ENCODE results near the gene BMP7.
"Not testable (repeated sequence)": the region's sequence is repeated elsewhere in the genome, so short reads cannot be mapped to it uniquely, and the experiment has no call there.

Gene BMP7

DNA sequence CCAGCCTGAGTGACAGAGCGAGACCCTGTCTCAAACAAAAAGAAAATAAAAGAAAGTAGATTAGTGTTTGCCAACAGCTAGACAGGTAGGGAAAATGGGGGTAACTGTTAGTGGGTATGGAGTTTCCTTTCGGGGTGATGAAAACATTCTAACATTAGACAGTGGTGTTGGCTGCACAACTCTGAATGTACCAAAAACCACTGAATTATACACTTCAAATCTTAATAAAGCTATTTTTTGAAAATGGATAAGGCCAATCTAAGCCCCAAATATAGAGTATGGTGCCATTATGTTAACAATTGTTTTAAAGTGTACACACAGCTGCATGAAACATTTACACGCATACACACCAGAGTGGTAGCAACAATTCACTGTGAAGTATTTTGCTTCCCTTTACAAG lies 57.0 kb downstream of the BMP7 start:
- no peak for DNase-seq

DNA sequence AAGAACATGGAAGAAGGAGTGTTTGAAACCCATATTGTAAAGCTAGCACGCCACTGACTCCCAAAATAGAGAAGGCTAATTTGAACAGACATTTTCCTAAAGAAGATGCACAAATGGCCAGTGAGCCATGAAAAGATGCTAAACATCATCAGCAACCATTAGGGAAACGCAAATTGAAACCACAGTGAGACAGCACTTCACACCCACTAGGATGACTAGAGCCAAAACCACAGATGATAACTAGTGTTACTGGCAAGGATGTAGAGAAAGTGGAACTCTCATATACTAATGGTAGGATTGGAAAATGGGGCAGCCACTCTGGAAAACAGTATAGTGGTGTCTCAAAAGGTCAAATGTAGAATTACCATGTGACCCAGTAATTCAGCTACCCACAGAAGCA lies 58.2 kb downstream of the BMP7 start:
- DNase-seq: no peak

DNA sequence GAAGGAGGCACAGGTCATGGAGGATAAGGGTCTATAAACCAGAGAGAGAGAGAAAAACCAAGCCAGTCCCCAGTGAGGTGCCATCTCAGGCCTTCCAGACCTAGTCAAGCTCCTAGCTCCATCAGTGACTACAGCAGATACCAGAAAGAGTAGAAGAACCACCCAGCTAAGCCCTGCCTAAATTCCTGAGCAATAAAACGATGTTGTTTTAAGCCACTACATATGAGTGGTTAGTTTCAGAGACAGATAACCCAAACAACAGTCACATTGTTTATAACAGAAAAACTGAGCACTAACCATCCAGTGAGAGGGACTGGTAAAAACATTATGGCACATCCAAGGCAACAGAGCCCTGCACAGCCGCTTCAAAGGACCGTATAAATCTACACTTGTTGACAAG lies 59.2 kb downstream of the BMP7 start:
- no peak for DNase-seq

DNA sequence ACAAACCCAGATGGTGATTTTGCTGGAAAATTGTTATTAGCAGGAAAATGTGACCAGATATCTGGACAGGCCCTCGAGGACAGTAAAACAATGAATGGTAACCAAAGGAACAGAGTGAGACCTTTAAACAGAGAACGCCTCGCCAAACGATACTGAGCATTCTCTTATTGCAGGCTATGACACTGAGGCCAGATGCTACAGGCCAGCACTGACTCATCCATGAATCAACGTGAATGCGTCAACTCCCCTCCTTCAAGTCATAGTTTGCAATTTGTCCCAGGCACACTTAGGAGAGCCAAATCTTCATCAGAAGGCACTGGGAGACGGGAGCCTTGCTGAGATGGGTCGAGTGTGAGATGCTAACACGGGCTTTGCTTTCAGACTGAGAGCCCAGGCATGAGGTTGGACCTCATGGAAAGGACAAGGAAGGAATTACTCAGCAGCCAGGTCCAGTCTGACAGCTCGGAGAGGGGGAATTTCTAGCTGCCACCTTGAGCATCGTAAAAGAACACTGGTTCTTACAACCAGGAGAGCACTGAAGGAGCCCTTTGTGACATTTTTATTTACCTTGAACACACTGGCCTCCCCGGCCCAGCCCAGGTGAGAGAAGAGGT lies 60.7 kb downstream of the BMP7 start:
- DNase-seq: no peak

DNA sequence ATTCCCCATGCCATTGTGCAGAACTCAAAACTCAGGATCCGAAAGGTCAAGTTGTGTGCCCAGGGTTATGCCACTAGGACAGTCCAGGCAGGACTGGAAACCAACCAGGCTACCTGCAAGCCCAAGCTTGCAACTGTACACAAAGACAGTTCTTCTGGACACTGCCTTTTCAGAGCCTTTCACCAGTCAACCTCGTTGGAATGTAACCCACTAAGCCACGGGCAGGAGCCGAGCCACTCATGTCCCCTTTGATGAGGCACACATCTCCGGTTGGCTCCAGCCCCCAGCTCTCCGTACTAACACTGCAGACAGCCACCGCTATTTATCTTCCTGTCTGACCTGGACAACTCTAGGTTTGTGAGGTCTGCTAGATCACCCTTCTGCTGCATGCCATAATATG lies 62.5 kb downstream of the BMP7 start:
- no peak for DNase-seq

DNA sequence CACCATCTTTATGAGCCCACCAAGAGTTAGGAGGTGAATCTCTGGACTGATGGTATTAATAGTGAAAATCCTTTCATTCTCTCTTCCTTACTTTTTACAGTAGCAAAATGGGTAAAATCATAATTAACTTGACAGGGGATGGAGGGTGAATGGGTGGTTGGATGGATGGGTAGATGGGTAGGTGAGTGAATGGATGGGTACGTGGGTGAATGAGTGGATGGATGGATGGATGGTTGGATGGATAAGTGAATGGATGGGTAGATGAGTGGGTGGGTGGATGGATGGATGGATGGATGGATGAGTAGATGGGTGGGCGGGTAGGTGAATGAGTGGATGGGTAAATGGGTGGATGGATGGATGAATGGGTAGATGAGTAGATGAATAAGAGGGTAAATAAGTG lies 63.2 kb downstream of the BMP7 start:
- DNase-seq: no peak

DNA sequence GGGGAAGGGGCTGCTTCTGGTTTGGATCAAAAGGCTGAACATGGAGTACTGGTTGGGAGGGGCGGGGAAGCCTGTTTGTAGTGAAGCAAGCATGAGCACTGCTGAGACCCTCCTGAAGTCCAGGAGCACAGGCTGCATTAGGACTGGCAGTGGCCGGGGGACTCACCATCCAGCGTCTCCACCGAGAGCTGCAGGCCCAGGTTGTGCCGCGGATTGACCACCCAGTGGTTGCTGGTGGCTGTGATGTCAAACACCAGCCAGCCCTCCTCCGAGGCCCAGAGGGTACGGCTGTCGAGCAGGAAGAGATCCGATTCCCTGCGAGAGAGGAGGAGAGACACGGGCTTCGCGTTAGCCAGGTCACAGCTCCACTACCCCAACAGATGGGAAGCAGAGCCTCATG lies 64.1 kb downstream of the BMP7 start:
- no peak for DNase-seq

DNA sequence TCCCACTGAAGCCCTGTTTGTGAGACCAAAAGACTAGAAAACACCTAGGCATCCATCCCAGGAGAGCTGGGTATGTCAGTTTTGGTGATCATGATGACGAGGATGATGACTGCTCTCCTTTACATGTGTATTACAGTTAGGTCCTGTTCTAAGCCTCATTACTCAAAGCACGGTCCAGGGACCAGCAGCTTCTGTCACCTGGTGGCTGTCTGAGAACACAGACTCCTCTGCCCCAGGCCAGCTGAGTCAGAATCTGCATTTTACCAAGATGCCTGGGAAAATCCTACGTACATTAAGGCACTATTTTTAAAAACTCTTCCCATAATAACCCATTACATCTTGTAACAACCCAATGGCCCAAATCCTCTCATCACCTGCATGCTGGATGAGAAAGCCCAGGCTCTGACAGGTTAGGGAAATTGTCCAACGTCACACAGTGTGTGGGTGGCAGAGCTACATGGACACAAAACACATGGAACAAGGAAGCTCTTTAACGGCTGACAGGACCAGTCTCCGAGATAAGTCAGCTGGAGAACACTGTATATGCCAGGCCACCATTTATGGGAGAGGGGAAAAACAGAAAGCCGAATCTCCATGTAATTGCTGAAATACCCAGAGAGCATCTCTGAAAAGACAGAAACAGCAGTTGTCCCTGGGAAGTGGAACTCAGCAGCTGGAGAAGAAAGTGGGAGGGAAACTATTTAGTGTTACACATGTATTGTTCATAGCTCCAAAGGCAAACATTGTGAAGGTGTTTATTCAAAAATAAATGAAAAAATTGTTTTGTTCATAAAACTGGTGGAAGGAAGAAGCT lies 65.4 kb downstream of the BMP7 start:
- no peak for DNase-seq

DNA sequence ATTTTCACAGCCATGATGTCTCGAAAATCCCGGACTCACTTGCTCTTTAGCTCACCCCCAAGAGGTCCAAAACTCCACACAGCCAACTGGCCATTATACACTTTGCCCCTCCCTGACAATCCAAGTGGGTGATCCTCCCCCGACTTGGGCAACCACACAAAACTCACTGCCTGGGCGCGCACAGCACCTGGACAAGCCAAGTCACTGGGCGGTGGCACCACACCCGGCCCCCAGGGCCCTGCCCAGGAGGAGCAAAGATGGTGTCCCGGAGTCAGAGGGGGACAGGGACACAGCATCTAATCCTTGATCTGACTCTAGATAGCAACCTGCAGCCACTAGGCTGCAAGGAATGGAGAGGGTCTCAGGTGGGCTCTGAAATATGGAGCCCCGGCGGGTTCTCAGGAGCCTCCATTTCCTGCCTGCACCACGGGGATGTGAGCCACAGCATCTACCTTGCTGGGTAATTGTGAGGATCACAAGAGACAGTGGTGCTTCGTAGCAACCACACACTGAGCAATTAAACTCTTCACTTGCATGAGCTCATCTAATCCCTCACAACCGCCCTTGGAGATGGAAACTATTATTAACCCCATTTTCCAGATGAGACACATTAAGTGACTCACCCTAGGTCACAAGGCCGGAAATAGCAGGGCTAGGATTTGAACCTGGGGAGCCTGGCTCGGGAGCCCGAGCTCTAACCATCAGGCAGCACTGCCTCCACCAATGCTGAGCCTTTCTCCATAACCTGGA lies 66.6 kb downstream of the BMP7 start:
- DNase-seq: no peak

DNA sequence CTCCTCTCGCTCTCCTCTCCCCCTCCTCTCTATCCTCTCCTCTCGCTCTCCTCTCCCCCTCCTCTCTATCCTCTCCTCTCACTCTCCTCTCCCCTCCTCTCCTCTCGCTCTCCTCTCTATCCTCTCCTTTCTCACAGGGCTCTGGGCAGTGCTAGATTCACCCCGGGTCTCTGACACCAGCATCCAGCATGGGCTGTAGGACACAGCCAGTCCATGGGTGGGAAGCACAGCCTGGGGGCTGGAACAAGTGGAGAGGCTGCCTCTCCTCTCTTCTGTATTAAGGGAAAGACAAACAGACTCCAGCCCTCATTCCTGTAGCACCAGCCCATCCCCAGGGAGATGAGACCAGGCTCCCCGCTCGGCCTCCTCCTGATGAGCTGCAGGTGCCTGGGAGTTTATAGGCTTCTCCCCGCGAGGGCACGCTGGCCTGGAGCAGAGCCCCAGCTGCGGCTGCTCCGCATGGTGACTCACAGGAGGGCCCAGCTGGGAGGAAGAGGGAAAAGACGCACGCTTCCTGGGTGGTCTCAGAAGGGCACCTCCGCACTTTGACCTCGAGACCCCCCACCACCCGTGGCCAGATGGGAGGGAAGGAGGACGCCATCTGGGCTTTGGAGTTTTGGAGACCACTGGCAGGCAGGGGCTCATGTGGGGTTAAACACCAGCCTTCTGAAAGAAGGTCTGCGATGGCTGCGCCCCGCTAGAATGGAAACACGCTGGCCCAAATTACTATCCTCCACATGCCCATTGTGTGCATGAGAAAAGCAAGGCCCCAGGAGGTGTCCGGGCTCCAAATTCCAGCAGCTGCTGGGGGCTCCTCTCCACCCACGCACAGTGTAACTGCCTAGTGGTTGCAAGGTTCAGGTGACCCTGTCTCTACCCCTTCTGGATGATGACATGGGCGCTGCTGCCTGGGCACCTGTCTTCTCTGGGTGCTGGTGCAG lies 68.0 kb downstream of the BMP7 start:
- no peak for DNase-seq

DNA sequence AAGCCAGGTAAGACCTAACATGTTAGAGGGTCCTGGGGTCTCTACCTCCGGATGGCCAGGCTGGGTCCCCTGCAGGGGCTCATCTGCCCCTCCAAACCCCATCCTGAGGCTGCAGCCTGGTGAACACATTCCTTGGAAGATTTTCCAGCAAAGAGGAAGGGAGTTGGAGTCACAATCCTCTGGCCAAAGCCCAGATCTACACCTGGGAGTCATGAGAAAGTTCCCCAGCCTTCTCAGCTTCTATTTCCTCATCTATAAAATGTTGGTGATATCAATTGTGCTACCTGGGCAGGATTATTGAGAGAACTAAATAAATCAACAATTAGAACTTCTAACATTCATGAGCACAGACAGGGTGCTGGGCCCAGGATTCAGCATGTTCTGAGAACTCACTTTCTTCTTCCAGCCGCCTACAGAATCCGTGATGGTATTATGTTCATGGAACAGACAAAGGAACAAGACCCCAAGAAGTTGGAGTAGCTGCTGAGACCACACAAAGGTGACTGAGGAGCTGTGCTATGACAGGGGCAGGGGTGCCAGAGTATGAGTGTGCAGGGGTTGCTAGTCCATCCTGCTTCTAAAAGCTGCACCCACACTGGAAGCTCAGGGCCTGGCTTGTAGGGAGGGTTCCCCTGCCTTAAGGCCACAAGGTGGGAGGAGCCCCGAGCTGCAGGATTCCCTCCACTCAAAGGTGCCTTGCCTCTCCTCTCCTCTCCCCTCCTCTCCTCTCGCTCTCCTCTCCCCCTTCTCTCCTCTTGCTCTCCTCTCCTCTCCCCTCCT lies 68.9 kb downstream of the BMP7 start:
- DNase-seq: no peak

DNA sequence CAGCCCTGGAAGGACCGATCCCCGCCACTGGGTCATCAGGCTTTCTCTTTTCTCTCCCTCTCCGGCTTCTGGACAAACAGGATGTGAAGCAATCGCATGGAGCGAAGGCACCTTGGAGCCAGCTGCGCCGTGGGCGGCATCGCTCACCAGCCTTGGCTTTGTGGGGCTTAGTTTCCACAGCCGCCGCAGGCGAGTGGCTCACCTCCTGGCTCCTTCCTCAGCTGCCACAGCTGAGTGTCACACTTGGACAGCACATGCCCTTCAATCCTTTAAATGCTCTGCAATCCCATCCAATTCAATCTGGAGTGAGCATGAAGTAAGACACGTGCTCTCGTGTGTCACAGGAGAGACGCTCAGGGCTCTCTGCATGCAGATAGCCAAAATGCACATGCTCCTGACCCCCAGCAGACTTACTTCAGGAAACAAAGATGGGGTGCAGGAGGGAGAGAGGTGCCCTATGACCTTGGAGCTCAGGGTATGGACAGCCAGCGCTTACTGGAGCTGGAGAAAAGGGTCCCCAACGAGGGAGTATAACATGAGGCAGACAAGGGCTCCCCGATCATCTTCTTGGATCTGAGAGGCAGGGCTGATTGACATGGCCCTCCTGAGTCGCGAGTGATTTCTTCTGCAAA lies 70.9 kb downstream of the BMP7 start:
- DNase-seq: no peak

DNA sequence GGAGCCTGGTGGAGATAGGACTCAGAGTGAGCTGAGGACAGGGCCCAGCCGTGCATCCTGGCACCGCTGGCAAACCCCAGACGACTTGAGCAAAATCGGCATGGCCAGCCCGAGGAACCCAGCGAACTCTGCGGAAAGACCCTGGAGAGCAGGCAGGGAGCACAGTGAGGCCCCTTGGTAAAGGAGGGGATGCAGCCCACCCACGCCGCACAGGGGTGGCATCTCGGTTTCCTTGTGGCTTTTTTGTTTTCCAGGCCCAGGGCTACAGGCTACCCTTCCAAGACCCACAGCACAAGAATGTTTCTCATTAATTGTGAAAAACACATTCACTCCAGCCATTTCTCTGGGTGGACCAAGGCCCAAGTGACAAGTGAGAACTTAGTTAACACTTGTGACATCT lies 71.4 kb downstream of the BMP7 start:
- no peak for DNase-seq

DNA sequence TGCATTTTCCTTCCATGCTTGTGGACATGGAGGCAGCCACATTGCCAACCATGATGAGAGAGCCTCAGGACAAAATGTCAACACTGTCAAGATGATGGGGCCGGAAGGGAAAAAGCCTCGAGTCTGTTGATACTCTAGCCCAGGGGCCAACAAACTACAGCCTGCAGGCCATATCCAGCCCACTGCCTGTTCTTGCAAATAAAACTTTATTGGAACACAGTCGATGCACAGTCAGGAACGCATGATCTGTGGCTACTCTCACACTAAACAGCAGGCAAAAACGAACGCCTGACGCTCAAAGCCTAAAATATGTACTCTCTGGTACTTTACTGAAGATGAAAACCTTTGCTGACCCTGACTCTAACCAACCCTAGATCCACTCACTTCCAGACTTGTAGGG lies 72.3 kb downstream of the BMP7 start:
- DNase-seq: no peak

DNA sequence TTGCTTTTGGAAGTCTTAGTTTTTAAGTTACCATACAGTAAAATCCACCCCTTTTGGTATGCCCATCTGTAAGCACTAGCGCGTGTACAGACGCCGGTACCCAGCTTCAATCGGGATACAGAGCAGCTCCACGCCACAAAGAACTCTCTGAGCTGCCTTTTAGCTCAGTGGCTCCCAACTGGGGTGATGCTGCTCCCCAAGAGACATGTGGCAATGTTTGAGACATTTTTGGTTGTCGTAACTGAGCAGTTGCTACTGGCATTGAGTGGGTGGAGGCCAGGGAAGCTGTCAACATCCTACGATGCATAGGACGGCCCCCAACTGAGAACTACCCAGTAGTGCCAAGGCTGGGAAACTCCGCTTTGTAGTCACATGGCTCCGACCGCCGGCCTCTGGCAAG lies 73.3 kb downstream of the BMP7 start:
- DNase-seq: no peak

DNA sequence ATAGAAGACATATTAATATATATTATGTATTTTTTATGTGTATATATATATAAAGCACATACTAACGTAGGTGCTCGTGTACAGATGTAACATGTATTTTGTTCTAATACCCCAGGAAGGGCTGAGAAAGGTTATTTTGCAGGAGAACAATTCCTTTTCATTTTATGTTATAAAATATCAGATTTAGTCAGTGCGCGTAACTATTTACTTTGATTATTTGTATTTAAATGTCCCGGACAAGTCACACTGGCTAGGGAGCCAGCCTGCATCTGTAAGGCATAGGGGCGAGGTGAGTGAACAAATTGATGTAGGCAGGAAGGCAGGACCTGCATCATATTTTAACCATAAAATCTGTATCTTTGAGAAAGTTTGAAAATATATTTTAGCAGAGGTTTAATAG lies 74.1 kb downstream of the BMP7 start:
- no peak for DNase-seq

DNA sequence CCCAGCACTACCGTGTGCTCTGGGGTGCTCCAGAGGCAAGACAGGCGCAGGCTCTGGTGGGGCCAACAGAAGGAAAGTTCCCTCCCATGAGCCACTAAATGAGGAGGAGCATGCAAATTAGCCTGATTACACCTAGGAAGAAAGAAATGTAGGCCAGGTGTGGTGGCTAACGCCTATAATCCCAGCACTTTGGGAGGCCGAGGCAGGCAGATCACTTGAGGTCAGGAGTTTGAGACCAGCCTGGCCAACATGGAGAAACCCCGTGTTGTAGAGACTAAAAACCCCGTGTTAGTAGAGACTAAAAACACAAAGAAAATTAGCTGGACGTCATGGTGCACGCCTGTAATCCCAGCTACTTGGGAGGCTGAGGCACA lies 75.2 kb downstream of the BMP7 start:
- DNase-seq: not testable (repeated sequence)

DNA sequence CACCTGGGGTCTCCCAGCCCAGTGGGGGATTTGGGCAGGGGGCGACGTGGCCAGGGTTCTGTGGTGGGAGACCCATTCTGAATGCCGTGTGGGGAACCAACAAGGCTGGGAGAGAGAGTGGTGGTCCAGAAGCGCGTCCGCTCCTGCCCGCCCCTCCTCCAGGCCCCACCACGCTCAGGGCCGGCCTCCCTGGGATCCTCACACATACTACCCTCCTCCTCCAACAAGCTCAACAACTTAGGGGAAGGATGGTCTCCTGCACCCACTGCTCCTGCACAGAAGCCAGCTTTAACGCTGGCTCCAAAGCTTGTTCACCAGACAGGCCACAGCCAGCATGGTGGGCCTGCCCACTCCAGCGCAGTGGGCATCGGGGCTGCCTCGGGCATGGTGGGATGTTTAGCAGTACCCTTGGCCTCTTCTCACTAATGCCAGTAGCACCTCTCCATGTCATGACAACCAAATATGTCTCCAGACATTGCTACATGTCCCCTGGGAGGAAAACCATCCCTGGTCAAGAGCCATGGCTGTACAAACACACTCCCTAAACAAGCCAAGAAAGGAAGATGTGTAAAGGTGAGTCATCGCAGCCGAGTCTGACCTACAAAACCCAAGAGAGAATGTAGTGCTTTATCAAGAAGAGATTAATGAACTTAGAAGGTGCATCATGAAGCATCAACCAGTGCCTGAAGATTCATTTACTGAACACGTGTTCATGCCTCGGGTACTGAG lies 75.7 kb downstream of the BMP7 start:
- DNase-seq: no peak

DNA sequence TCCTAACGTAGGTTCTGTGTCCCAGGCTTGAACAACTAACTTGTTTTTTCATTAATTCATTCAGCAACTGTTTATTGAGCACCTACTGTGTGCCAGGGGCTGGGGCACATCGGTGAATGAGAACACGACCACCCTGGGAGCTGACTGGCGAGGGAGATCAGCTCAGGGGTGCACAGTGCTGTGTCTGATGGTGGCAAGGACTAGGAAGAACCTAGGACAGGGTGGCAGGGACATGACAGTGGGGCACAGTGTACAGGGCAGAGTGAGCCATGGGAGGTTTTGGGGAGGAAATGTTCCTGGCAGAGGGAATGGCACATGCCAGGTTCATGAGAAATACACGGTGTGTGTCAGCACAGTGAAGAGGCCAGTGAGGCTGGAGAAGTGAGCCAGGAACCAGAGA lies 76.7 kb downstream of the BMP7 start:
- no peak for DNase-seq

DNA sequence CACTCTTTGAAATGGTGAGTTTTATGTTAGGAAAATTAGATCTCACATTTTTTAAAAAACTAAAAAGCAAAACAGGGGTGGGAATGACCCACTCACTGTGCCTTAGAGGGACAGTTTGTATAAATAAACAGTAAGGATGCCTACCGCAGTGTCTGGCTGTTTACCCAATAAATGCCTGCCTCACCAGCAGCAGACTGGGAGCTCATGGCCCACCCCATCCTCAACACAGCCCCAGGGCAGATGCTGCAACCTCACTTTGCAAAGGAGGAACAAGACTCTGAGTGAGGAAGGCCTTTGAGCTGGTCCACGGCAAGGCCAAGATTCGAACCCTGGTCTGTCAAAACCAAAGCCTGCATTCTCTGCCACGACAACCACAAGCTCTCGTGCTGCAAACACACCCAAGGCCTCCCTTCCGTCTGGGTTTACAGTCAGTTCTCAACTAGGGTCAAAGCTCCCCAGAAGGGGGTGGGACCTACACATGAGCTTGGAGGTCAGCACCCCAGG lies 77.8 kb downstream of the BMP7 start:
- DNase-seq: no peak

DNA sequence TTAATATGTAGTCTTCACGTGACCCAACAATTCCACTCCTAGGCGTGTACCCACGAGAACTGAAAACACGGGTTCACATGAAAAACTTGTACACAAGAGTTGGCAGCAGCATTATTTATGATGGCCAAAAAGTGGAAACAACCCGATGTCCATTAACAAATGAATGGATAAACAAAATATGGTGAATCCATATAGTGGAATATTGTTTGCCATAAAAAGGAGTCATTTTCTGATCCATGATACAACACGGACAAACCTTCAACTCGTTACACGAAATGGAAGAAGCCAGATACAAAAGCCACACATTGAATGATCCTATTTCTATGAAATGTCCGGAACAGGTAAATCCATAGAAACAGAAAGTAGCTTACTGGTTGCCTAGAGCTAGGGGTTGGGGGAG lies 78.4 kb downstream of the BMP7 start:
- DNase-seq: no peak

Measured in stimulated activated CD4-positive, alpha-beta T cell treated with anti-CD3 and anti-CD28 coated beads, Interleukin-15, amount 100 ng/mL, for 24 hours (primary cell).